ENCODE measurements around the gene FGF23.

DNA sequence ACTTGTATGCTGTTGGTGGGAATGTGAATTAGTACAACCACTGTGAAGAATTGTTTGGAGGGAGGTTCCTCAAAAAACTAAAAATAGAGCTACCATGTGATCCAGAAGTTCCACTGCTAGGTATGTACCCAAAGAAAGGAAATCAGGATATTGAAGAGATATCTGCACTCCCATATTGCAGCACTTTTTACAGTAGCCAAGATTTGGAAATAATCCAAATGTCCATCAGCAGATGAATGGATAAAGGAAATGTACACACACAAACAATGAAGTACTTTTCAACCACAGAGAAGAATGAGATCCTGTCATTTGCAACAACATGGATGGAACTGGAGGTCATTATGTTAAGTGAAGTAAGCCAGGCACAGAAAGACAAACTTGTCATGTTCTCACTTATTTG, 32.6 kb downstream of the FGF23 start:
- TF ChIP-seq POLR2A (IDR thresholded peaks at IDR 0.05; ENCODE audit: low read depth, low read length) (no peak), POLR2AphosphoS5 (IDR thresholded peaks at IDR 0.05; ENCODE audit: low read depth, low read length) (no peak), TAF1 (IDR thresholded peaks at IDR 0.05; ENCODE audit: low read depth, low read length) (no peak), PAX5 (IDR thresholded peaks at IDR 0.05; ENCODE audit: insufficient read depth, low read length, severe bottlenecking) (no peak), SPI1 (IDR thresholded peaks at IDR 0.05; ENCODE audit: low read depth, low read length) (no peak)

All from GM12891 (cell line).